MCF 10A (cell line): ENCODE results near the gene NAA16. TPM values are rescaled to one million over a fixed set of nuclear protein-coding genes. Genes with fewer than 3 reads are reported as not detected.

Source experiments
- BruUV-seq: library from RNA; stranded (reverse); fragments of 400-500 nt; replicated peaks from 2 replicates; lab custom pipeline; 2021; lab: Mats Ljungman, UMichigan
- CTCF ChIA-PET: fragments of 300-600 bp; sonication (Branson Sonifier 250); formaldehyde crosslinking; extraction: SDS; loops from one replicate; lab custom pipeline; 2021; ENCODE audit warnings: antibody characterized with exemption, inconsistent platforms; lab: Yijun Ruan, JAX
- POLR2A ChIA-PET: fragments of 300-600, 350-650 bp; sonication (Branson Sonifier 250); formaldehyde crosslinking; extraction: SDS; loops from one replicate; lab custom pipeline; 2020; ENCODE audit warnings: antibody characterized with exemption, inconsistent platforms; lab: Yijun Ruan, JAX
- DNase-seq: peaks from one replicate; pipeline ENCODE4 v3.0.0-alpha.2; 2018; ENCODE audit not compliant: unreplicated experiment
- H3K27ac Mint-ChIP-seq: one replicate; pipeline ENCODE4 v1.8.0; 2022; ENCODE audit warnings: mild to moderate bottlenecking, low read depth, mixed read lengths; ENCODE audit not compliant: unreplicated experiment
- H3K27me3 Mint-ChIP-seq: one replicate; pipeline ENCODE4 v1.8.0; 2022; ENCODE audit warnings: mixed read lengths; ENCODE audit not compliant: insufficient read depth, unreplicated experiment
- H3K36me3 Mint-ChIP-seq: one replicate; pipeline ENCODE4 v1.8.0; 2022; ENCODE audit warnings: mild to moderate bottlenecking, moderate library complexity, mixed read lengths; ENCODE audit not compliant: insufficient read depth, unreplicated experiment
- H3K4me1 Mint-ChIP-seq: one replicate; pipeline ENCODE4 v1.8.0; 2022; ENCODE audit warnings: mixed read lengths; ENCODE audit not compliant: insufficient read depth, unreplicated experiment
- H3K4me3 Mint-ChIP-seq: one replicate; pipeline ENCODE4 v1.8.0; 2022; ENCODE audit warnings: mild to moderate bottlenecking, moderate library complexity, mixed read lengths; ENCODE audit not compliant: unreplicated experiment
- H3K9me3 Mint-ChIP-seq: one replicate; pipeline ENCODE4 v1.8.0; 2022; ENCODE audit warnings: mixed read lengths; ENCODE audit not compliant: unreplicated experiment
- intact Hi-C: fragments of 100-400 bp; cut with micrococcal nuclease; formaldehyde crosslinking; loops from 2 replicates; pipeline ENCODE4 v1.14.1; 2022
- total RNA-seq: library from RNA; stranded (reverse); gene quantifications from 2 replicates; pipeline ENCODE4 v1.2.3, GENCODE V29; 2022
- TF ChIP-seq, protein P1 (sequence below): fragments of 200-600 bp; IDR thresholded peaks from one replicate; pipeline ENCODE4 v1.8.0; 2022; ENCODE audit warnings: antibody characterized with exemption, mild to moderate bottlenecking; ENCODE audit not compliant: unreplicated experiment

The NAA16 gene
- total RNA-seq, 1 experiment from 2014 or later = 13.8 TPM

DNA sequence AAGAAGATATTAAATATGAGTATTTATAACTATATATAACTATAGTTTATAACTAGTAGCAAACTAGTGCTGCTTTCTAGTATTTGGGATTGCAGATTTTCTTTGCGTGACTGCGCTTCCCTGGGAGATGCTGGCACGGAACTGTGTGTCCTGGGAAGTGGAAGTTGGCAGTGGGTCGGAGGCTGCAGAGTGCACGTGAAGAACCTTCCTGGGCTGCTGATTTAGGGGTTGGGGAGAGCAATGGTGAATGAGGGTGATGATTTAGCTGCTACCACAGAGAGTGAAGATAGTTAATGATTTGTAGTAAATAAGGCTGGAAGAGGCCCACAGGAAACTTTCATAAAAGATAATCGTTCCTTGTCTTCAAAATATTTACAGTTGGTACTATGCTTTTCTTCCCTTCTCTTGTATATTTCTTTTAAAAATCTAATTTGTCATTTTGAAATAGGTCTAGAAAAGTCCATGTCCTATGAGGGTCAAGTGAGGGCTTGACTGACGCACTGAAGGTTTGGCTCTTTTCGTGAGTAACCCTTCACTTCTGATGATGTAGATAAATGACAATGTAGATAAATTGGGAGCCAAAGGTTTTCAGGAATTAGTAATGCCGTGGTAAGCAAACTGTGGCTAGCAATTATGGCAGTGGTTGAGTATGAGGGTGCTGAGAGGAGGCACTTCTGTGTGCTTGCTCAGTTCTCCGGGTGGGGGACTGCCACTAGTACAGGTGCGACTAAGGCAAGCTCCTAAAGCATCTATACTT, 3.0 kb upstream of the NAA16 start:
- no peaks in the 10 kb centered on the region for H3K27me3 Mint-ChIP-seq
- no peak overlapping the region for H3K4me3 Mint-ChIP-seq
- no peak for DNase-seq
- no TSS peak for BruUV-seq
- H3K36me3 Mint-ChIP-seq = peaks cover 6% of the 10 kb centered on the region
- ChIA-PET POLR2A (no interaction called here), CTCF (no interaction called here)
- H3K4me1 Mint-ChIP-seq = no peaks in the 10 kb centered on the region
- intact Hi-C loops = no loop called here
- no peaks in the 10 kb centered on the region for H3K9me3 Mint-ChIP-seq
- no peak overlapping the region for H3K27ac Mint-ChIP-seq
- TF ChIP-seq, protein P1, sequence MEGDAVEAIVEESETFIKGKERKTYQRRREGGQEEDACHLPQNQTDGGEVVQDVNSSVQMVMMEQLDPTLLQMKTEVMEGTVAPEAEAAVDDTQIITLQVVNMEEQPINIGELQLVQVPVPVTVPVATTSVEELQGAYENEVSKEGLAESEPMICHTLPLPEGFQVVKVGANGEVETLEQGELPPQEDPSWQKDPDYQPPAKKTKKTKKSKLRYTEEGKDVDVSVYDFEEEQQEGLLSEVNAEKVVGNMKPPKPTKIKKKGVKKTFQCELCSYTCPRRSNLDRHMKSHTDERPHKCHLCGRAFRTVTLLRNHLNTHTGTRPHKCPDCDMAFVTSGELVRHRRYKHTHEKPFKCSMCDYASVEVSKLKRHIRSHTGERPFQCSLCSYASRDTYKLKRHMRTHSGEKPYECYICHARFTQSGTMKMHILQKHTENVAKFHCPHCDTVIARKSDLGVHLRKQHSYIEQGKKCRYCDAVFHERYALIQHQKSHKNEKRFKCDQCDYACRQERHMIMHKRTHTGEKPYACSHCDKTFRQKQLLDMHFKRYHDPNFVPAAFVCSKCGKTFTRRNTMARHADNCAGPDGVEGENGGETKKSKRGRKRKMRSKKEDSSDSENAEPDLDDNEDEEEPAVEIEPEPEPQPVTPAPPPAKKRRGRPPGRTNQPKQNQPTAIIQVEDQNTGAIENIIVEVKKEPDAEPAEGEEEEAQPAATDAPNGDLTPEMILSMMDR = no peak

- TF ChIP-seq, protein P1 = no peak
- Mint-ChIP-seq H3K36me3 (peaks cover 6% of the 10 kb centered on the region), H3K27me3 (no peaks in the 10 kb centered on the region), H3K27ac (peak overlapping the region; percentile 86), H3K4me1 (peaks cover 13% of the 10 kb centered on the region), H3K4me3 (peak overlapping the region; percentile 93), H3K9me3 (no peaks in the 10 kb centered on the region)
- CTCF ChIA-PET = no interaction called here
- POLR2A ChIA-PET = interaction anchor here (0.5 to 2.8 kb wide), 11 partner anchors 8 to 1000 kb away, joined by 3 to 18 read pairs (median 4); partner anchors contain the start of gene MTRF1
- intact Hi-C loops = loop anchor here (1.0 to 10.0 kb wide), 4 partner anchors 27 to 247 kb away; partner anchors contain the start of genes MTRF1 and WBP4
- no TSS peak for BruUV-seq
- DNase-seq = peak; percentile 45
Observed at GRCh38 chr13:41311406-41312175, 524 bp downstream of the NAA16 start.

DNA sequence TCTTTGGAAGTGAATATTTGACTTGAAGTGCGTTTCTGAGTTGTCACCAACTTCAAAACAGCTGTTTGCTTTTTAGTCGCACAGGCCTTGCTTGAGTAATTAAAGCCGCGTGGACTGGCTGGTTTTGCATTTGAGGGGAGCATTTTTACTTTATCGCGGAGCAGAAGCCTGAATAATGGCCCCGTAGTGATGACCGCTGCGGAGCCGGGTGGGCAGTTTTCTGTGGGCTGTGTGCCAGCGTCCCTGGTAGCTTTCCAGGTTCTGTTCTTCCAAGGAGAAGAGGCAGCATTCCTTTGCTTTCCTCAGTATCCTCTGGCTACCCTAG, 1.1 kb downstream of the NAA16 start:
- H3K27ac Mint-ChIP-seq = peak overlapping the region; percentile 86
- ChIA-PET CTCF (no interaction called here), POLR2A (interaction anchor here (0.9 to 2.8 kb wide), 13 partner anchors 8 to 1000 kb away, joined by 3 to 18 read pairs (median 5); partner anchors contain the start of genes ELF1 and MTRF1)
- H3K36me3 Mint-ChIP-seq = peaks cover 7% of the 10 kb centered on the region
- H3K27me3 Mint-ChIP-seq = no peaks in the 10 kb centered on the region
- H3K9me3 Mint-ChIP-seq = no peaks in the 10 kb centered on the region
- TF ChIP-seq, protein P1 = no peak
- H3K4me3 Mint-ChIP-seq = peak overlapping the region; percentile 93
- no TSS peak for BruUV-seq
- peak; percentile 45 for DNase-seq
- H3K4me1 Mint-ChIP-seq = peaks cover 13% of the 10 kb centered on the region
- intact Hi-C loops = loop anchor here (1.0 to 10.0 kb wide), 3 partner anchors 49 to 247 kb away; partner anchors contain the start of genes MTRF1 and WBP4

DNA sequence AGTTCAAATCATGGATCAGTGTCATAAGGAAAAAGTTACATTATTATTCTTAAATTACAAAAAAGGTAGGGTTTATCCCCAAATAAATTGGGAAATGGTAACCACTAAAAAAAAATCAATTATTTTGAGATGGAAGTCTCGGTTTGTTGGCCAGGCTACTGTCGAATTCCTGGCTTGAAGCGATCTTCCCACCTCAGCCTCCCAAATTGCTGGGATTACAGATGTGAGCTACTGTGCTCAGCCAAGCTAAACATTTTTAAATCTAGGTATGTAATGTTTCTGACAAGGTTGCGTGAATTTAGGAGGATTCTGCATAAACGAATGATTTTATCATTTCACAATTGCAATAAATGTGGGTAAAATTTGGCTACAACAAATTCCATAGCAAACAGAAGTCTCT, 2.0 kb downstream of the NAA16 start:
- peaks cover 13% of the 10 kb centered on the region for H3K36me3 Mint-ChIP-seq
- peak overlapping the region; percentile 93 for H3K4me3 Mint-ChIP-seq
- H3K27me3 Mint-ChIP-seq = no peaks in the 10 kb centered on the region
- POLR2A ChIA-PET = interaction anchor here (0.7 to 2.8 kb wide), 11 partner anchors 13 to 294 kb away, joined by 3 to 18 read pairs (median 6); partner anchors contain the start of genes ELF1 and MTRF1
- BruUV-seq = no TSS peak
- no peak for DNase-seq
- H3K27ac Mint-ChIP-seq = peak overlapping the region; percentile 86
- TF ChIP-seq, protein P1 = no peak
- CTCF ChIA-PET = interaction anchor here (0.7 kb wide), 1 partner anchor 610 kb away, joined by 3 read pairs; no protein-coding TSS in a partner anchor
- no peaks in the 10 kb centered on the region for H3K9me3 Mint-ChIP-seq
- peaks cover 13% of the 10 kb centered on the region for H3K4me1 Mint-ChIP-seq
- intact Hi-C loops = loop anchor here (5.0 to 10.0 kb wide), 2 partner anchors 91 to 248 kb away; partner anchors contain the start of gene WBP4
